Gastroesophageal sphincter (tissue), 3 donors: ENCODE data around the gene ERAL1.

Experiments
- POLR2A ChIP-seq, 2 donors: fragments of 450-650 bp; IDR thresholded peaks; one replicate each; pipeline ENCODE4 v1.6.1; 2017; ENCODE audit warnings: antibody characterized with exemption in 2 of 2, mild to moderate bottlenecking in 2 of 2, moderate library complexity in 1 of 2
- POLR2AphosphoS5 ChIP-seq: sonication (generic); formaldehyde crosslinking; IDR thresholded peaks from one replicate; pipeline ENCODE4 v1.6.1; 2017; ENCODE audit warnings: antibody characterized with exemption
- TF ChIP-seq, protein P1 (sequence below), 4 experiments: fragments of 200-600 bp in 2 of 4; fragments of 450-650 bp in 2 of 4; sonication (generic) in 1 of 4; IDR thresholded peaks; one replicate each; pipeline ENCODE4 v1.5.1; 2017 to 2019; ENCODE audit warnings: antibody characterized with exemption in 4 of 4, mild to moderate bottlenecking in 2 of 4, moderate library complexity in 2 of 4

DNA sequence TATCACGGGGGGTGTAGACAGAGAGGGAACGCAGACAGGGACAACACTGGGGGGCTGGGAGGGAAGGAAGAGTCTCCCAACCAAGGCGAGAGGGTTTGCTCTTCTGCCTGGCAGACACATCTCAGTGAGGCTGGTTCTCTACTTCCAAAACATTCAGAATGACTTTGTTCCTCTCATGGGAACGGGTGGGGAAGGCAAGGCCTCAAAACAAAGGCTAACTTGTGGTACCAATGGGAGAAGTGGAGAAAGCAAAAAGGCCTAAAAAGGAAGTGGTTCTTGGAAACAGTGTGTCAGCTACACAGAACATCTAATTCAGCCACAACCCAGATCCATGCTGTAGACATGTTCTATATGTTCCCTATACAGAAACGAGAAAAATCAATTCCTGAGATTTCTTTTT lies 35.2 kb downstream of the ERAL1 start:
- TF ChIP-seq, protein P1, sequence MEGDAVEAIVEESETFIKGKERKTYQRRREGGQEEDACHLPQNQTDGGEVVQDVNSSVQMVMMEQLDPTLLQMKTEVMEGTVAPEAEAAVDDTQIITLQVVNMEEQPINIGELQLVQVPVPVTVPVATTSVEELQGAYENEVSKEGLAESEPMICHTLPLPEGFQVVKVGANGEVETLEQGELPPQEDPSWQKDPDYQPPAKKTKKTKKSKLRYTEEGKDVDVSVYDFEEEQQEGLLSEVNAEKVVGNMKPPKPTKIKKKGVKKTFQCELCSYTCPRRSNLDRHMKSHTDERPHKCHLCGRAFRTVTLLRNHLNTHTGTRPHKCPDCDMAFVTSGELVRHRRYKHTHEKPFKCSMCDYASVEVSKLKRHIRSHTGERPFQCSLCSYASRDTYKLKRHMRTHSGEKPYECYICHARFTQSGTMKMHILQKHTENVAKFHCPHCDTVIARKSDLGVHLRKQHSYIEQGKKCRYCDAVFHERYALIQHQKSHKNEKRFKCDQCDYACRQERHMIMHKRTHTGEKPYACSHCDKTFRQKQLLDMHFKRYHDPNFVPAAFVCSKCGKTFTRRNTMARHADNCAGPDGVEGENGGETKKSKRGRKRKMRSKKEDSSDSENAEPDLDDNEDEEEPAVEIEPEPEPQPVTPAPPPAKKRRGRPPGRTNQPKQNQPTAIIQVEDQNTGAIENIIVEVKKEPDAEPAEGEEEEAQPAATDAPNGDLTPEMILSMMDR (IDR thresholded peaks at IDR 0.05) = no peak
- no peak for TF ChIP-seq POLR2AphosphoS5
- TF ChIP-seq POLR2A (IDR thresholded peaks at IDR 0.05) = no peak
